A673 (cell line): ENCODE results near the gene BRI3BP.
"Not testable (repeated sequence)": the region's sequence is repeated elsewhere in the genome, so short reads cannot be mapped to it uniquely, and the experiment has no call there.

Experiments
- CTCF ChIP-seq: fragments of 300-800, 200-600 bp; sonication (generic); conservative IDR thresholded peaks from 2 replicates; pipeline ENCODE4 v1.5.1; 2017; ENCODE audit warnings: low read depth, mild to moderate bottlenecking, antibody characterized with exemption, low read length, moderate library complexity, mixed read lengths
- EZH2 ChIP-seq: fragments of 200-600 bp; sonication (generic); IDR thresholded peaks from 2 replicates; pipeline ENCODE4 v1.6.1; 2017; ENCODE audit warnings: borderline replicate concordance, low read depth, mild to moderate bottlenecking, mixed read lengths, antibody characterized with exemption, low read length; ENCODE audit not compliant: poor library complexity, severe bottlenecking

DNA sequence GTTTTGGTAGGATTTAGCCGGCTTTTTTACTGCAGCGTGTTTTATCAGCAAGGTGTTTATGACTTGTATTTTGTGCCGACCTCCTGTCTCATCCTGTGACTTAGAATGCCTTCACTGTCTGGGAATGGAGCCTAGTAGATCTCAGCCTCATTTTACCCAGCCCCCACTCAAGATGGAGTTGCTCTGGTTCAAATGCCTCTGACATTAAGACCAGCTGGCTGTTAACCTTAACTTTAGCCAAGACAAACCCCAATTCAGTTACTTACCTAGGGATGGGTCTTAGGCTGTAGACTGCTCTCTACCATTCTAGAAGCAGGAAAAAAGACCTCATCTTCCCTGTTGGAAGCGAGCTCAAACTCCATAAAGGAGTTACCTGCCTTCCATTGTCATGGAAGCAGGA is 70.1 kb downstream of the BRI3BP start:
- not testable (repeated sequence) for TF ChIP-seq CTCF, EZH2
